ENCODE measurements around the gene ASPDH. TPM values are rescaled to one million over a fixed set of nuclear protein-coding genes. Genes with fewer than 3 reads are reported as not detected.

The ASPDH gene
- total RNA-seq, 1 experiment from 2014 or later, result not detected

- TF ChIP-seq ZNF232 (CRISPR knock-in tag; IDR thresholded peaks at IDR 0.05) (no peak), NR2C2 (CRISPR knock-in tag; IDR thresholded peaks at IDR 0.05) (no peak), SP1 (CRISPR knock-in tag; conservative IDR thresholded peaks at IDR 0.05) (no peak), GRHL2 (CRISPR knock-in tag; IDR thresholded peaks at IDR 0.05; ENCODE audit: insufficient replicate concordance, severe bottlenecking) (no peak), ERG (CRISPR knock-in tag; IDR thresholded peaks at IDR 0.05) (no peak), ZNF532 (CRISPR knock-in tag; IDR thresholded peaks at IDR 0.05; ENCODE audit: borderline replicate concordance) (no peak), ZNF396 (CRISPR knock-in tag; IDR thresholded peaks at IDR 0.05; ENCODE audit: borderline replicate concordance) (no peak), ATF6 (CRISPR knock-in tag; IDR thresholded peaks at IDR 0.05) (no peak), OVOL2 (CRISPR knock-in tag; IDR thresholded peaks at IDR 0.05; ENCODE audit: borderline replicate concordance) (no peak), ZNF512 (CRISPR knock-in tag; IDR thresholded peaks at IDR 0.05; ENCODE audit: borderline replicate concordance) (no peak), ZNF425 (CRISPR knock-in tag; conservative IDR thresholded peaks at IDR 0.05) (no peak), NFE2L1 (CRISPR knock-in tag; IDR thresholded peaks at IDR 0.05) (no peak), TCF7 (CRISPR knock-in tag; IDR thresholded peaks at IDR 0.05; ENCODE audit: low read depth) (no peak), MAX (CRISPR knock-in tag; IDR thresholded peaks at IDR 0.05) (no peak)
Measured at GRCh38 chr19:50562329-50562728, 48.6 kb upstream of the ASPDH start.

More at GRCh38 chr19:50562329-50562728, 48.6 kb upstream of the ASPDH start:
- no peak overlapping the region for H3K4me3 Mint-ChIP-seq
- no peaks in the 10 kb centered on the region for H3K36me3 Mint-ChIP-seq
- no peaks in the 10 kb centered on the region for H3K9me3 Mint-ChIP-seq
- POLR2A ChIA-PET, result no interaction called here
- ATAC-seq (no peak), DNase-seq (ENCODE audit: low spot score) (no peak)
- CTCF ChIA-PET, result interaction anchor here (0.5 to 0.9 kb wide), 3 partner anchors 135 to 170 kb away, joined by 3 to 4 read pairs (median 4); no protein-coding TSS in a partner anchor
- H3K4me1 Mint-ChIP-seq, result peaks cover 34% of the 10 kb centered on the region
- H3K27me3 Mint-ChIP-seq (ENCODE audit: low read depth), result peaks cover 72% of the 10 kb centered on the region
- H3K27ac Mint-ChIP-seq, result no peak overlapping the region

Data from WTC11 (cell line).